HG03045 (cell line): ENCODE data around the gene TSPAN4.

Experiments
- ATAC-seq: cut with Tn5 transposase; IDR thresholded peaks from one replicate; pipeline ENCODE4 v1.9.1; 2021; ENCODE audit warnings: mild to moderate bottlenecking, moderate library complexity; ENCODE audit not compliant: unreplicated experiment

TSPAN4 gene

DNA sequence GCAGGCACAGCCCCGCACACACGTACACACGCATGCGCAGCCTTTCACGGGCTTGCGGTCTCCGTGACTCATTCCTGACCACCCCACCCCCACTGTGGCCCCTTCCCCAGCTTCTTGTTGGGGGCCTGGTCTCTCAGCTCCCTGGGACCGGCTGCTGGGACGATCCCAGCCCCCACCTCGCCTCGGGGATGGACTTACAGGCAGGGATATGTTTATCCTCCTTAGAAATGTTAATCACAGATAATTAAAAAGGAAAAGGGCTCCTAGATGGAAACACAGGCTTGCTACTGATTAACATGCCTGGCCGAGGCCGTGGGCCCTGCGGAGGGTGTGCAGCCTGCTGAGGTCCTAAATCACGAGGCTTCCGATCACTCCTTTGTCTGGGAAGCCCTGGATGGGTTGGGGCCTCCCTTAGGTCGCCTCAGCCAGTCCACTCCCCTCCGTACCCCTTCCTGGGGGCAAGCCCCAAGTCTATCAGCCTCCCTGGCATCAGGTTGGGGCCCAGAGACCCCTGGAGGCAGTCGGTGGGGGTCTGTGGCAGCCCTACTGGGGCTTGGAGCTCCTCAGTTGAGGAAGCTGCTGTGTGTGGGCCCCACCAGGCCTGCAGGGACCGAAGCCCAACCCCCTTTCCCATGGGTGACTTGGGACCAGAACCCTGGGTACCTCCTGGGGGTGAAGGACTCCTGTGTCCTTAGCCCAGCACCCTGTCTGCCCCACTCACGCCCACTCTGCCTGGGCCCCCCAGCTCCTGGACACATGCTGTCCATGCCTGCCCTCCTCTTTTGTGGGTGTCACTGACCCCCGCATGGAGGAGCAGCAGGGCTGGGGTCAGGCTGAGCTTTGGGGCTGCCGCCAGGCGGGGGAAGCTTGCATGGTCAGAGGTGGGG lies 20.6 kb downstream of the TSPAN4 start:
- no peak for ATAC-seq

- no peak for ATAC-seq
Observed at GRCh38 chr11:863910-864827, 21.5 kb downstream of the TSPAN4 start.

DNA sequence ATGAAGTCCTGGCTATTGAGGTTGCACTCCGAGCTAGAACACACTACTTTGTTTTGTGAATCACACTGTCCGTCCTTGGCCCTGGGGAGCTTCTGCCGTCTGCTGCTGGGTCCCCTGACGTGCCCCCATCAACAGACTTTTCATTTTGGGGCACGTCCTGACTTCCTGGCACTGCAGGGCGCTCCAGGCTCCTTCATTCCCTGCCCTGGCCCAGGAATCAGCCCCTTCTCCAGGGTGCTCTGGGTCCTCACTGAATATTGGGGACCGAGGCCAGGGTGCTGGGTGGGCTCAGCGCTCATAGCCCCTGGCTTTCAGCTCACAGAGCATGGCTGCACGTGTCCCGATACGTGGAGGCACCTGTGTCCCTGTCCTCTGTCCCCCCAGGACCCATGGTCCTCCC lies 22.2 kb downstream of the TSPAN4 start:
- ATAC-seq = no peak

DNA sequence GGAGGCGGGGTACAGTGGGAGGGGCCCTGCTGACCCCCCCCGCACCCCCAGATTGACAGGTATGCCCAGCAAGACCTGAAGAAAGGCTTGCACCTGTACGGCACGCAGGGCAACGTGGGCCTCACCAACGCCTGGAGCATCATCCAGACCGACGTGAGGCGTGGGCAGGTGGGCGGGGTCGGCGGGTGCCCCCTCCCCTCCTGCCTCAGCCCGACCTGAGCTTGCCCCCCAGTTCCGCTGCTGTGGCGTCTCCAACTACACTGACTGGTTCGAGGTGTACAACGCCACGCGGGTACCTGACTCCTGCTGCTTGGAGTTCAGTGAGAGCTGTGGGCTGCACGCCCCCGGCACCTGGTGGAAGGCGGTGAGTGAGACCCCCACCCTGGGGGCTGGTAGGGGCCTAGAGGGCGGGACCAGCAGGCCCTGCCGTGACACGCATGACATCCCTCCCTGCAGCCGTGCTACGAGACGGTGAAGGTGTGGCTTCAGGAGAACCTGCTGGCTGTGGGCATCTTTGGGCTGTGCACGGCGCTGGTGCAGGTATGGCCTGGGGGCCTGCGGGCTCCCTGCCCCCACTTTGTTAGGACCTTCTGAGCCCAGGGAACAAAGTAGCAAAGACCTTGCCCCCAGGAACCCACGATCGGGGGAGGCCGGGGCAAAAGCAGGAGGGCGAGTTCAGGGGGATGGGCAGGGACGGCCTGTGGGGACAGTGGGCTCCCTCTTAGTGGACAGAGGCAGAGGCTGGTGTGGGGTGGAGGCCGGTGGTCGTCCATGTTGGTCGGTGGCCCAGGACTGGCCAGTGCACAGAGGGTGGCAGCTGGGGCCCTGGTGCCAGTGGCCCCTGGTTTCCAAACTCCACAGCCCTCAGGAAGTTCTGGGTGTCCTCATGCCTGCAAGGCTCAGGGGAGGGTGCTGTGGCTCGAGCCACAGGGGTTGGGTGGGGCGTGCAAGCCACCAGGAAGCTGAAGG lies 23.1 kb downstream of the TSPAN4 start:
- no peak for ATAC-seq

- ATAC-seq = no peak
Observed at GRCh38 chr11:866481-866880, 23.8 kb downstream of the TSPAN4 start.

GRCh38 chr11:867856-868358 lies 25.3 kb downstream of the TSPAN4 start:
- ATAC-seq = no peak

DNA sequence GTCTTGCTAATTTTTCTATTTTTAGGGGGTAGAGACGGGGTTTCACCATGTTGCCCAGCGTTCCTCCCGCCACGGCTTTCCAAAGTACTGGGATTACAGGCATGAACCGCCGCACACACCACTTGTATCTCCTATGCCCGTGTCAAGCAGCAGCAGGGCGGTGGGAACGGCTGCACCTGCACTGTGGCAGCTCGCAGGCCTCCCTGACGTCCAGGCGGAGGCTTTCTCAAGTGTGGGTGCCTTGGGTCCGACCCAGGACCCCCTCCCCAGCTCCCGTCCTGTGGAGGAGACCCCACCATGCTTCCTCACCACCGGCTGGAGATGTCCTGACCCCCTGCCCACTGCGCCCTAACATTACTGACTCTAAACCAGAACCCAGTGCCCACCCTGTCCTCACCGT lies 25.7 kb downstream of the TSPAN4 start:
- no peak for ATAC-seq

DNA sequence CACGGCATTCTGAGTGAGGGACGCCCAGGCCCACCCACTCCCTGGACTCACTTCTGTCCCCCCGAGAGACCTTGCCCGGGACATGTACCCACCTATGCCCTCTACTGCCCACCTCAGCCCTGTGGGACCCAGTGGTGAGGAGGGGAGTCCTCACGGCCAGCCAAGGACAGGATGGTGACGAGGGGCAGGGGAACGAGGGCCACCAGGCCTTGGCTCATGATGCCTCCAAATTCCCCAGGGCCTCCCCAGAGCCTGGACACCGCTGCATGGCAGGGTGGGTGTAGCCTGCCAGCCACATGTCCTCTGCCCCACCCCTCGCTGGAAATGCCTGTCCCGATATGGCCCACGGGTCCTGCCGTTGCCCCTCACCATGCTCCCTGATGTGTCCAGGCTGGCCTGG lies 26.1 kb downstream of the TSPAN4 start:
- no peak for ATAC-seq

- ATAC-seq = no peak
Observed at GRCh38 chr11:869399-870126, 26.9 kb downstream of the TSPAN4 start.

- ATAC-seq = no peak
Observed at GRCh38 chr11:870127-870413, 27.4 kb downstream of the TSPAN4 start.

GRCh38 chr11:870418-870817 lies 27.8 kb downstream of the TSPAN4 start:
- ATAC-seq = no peak

DNA sequence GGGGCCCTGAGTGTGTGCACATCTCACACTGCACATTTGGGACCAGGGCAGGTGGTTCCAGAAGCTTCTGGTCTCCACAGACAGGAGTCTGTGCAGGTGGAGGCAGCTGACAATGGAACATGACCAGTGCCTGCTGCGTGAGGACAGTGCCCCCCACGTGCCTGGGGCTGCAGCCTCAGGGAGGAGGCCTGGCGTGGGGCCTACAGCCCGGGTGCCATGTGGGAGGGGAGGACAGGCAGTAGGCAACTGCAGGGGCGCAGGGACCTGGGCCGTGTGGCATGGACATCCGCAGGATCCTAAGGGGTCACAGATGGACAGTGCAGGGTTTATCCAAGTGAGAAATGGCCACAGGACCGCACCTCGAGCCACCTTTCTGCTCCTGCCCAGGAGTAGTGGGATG lies 28.8 kb downstream of the TSPAN4 start:
- ATAC-seq = no peak

GRCh38 chr11:872799-873198 lies 30.1 kb downstream of the TSPAN4 start:
- ATAC-seq = no peak

GRCh38 chr11:873706-874105 lies 31.1 kb downstream of the TSPAN4 start:
- ATAC-seq = no peak

- no peak for ATAC-seq
Observed at GRCh38 chr11:875203-875602, 32.6 kb downstream of the TSPAN4 start.

- ATAC-seq = no peak
Observed at GRCh38 chr11:875769-876301, 33.2 kb downstream of the TSPAN4 start.

GRCh38 chr11:876545-876944 lies 33.9 kb downstream of the TSPAN4 start:
- ATAC-seq = no peak

DNA sequence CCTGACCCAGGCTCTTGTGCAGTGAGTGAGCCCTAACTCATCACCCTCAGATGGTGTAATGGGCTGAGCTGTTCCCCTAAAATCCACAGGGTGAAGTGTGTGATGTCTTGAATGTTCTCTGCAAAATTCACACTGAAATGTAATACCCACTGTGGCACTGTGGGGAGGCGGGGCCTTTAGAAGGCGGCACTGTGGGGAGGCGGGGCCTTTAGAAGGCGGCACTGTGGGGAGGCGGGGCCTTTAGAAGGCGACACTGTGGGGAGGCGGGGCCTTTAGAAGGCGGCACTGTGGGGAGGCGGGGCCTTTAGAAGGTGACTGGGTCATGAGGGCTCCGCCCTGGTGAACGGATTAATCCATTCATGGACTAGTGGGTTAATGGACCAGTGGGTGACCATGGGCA lies 34.9 kb downstream of the TSPAN4 start:
- no peak for ATAC-seq

- no peak for ATAC-seq
Observed at GRCh38 chr11:880447-880846, 37.8 kb downstream of the TSPAN4 start.

DNA sequence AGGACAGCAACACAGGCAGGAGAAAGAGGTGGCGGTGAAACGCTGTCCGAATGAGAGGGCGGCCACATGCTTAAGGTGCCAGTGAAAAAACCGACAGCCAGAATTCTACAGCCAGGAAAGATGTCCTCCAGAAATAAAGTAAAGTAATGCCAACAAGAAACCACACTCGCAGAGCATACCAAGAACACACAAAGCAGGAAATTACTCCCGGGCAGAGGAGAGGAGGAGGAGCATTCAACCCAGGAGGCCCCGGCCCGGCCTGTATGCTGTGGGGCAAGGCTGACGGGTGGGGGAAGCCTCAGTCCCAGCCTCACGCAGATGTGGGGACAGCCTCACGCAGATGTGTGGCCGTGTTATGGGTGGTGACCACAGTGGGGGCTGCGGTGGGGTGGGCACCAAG lies 39.9 kb downstream of the TSPAN4 start:
- ATAC-seq = no peak
